VCaP (cell line): ENCODE data around the gene ANKRD18A.
"Not testable (repeated sequence)": the region's sequence is repeated elsewhere in the genome, so short reads cannot be mapped to it uniquely, and the experiment has no call there.

Source experiments
- H3K27ac ChIP-seq: fragments of 450-650 bp; 2 replicates; pipeline ENCODE4 v1.5.1; 2017
- CTCF ChIP-seq: fragments of 450-650 bp; conservative IDR thresholded peaks from 2 replicates; pipeline ENCODE4 v1.5.1; 2017; ENCODE audit warnings: mild to moderate bottlenecking, moderate library complexity

Gene ANKRD18A

GRCh38 chr9:38557746-38558145 lies 62.6 kb downstream of the ANKRD18A start:
- not testable (repeated sequence) for H3K27ac ChIP-seq

- not testable (repeated sequence) for H3K27ac ChIP-seq
Observed at GRCh38 chr9:38554966-38555365, 65.4 kb downstream of the ANKRD18A start.

- H3K27ac ChIP-seq = not testable (repeated sequence)
Observed at GRCh38 chr9:38553019-38553418, 67.4 kb downstream of the ANKRD18A start.

- H3K27ac ChIP-seq = not testable (repeated sequence)
Observed at GRCh38 chr9:38546497-38547163, 73.8 kb downstream of the ANKRD18A start.

- H3K27ac ChIP-seq = peak overlapping the region; percentile 90
Observed at GRCh38 chr9:38540535-38540934, 79.9 kb downstream of the ANKRD18A start.

- no peak overlapping the region for H3K27ac ChIP-seq
- TF ChIP-seq CTCF = no peak
Observed at GRCh38 chr9:38529317-38529716, 91.1 kb downstream of the ANKRD18A start.

GRCh38 chr9:38527503-38527902 lies 92.9 kb downstream of the ANKRD18A start:
- H3K27ac ChIP-seq = no peak overlapping the region
- no peak for TF ChIP-seq CTCF

GRCh38 chr9:38526591-38526990 lies 93.8 kb downstream of the ANKRD18A start:
- TF ChIP-seq CTCF = no peak

GRCh38 chr9:38523121-38523520 lies 97.3 kb downstream of the ANKRD18A start:
- no peak for TF ChIP-seq CTCF
- H3K27ac ChIP-seq = no peak overlapping the region

More at GRCh38 chr9:38526591-38526990, 93.8 kb downstream of the ANKRD18A start:
- no peak overlapping the region for H3K27ac ChIP-seq

GRCh38 chr9:38521762-38522161 lies 98.6 kb downstream of the ANKRD18A start:
- no peak for TF ChIP-seq CTCF
- H3K27ac ChIP-seq = no peak overlapping the region
